Loucy (cell line): Measurements from ENCODE around the gene GSX1.

Source experiments
- H2AFZ ChIP-seq: fragments of 200-600 bp; sonication (generic); 2 replicates; pipeline ENCODE4 v1.6.0; 2016; ENCODE audit warnings: antibody characterized with exemption, mild to moderate bottlenecking, low read length, moderate library complexity
- H3F3A ChIP-seq: fragments of 200-600 bp; 2 replicates; pipeline ENCODE4 v1.6.0; 2016; ENCODE audit warnings: antibody characterized with exemption, low read depth, mild to moderate bottlenecking
- H3K27me3 ChIP-seq: fragments of 200-600 bp; sonication (generic); 2 replicates; pipeline ENCODE4 v1.6.1; 2014; ENCODE audit warnings: low read length, mild to moderate bottlenecking; ENCODE audit not compliant: insufficient read depth, poor library complexity, severe bottlenecking
- H3K36me3 ChIP-seq: fragments of 200-600 bp; sonication (generic); 2 replicates; pipeline ENCODE4 v1.6.1; 2016; ENCODE audit warnings: low read length; ENCODE audit not compliant: insufficient read depth
- H3K4me1 ChIP-seq: fragments of 200-600 bp; sonication (generic); 2 replicates; pipeline ENCODE4 v1.5.1; 2014; ENCODE audit warnings: low read length, mild to moderate bottlenecking; ENCODE audit not compliant: insufficient read depth, poor library complexity, severe bottlenecking
- H3K4me2 ChIP-seq: fragments of 200-600 bp; sonication (generic); 2 replicates; pipeline ENCODE4 v1.6.0; 2014; ENCODE audit warnings: antibody characterized with exemption, low read length, low read depth, mild to moderate bottlenecking; ENCODE audit not compliant: poor library complexity, severe bottlenecking
- H3K4me3 ChIP-seq: fragments of 200-600 bp; sonication (generic); 2 replicates; pipeline ENCODE4 v1.5.1; 2014; ENCODE audit warnings: low read length, mild to moderate bottlenecking, mixed read lengths; ENCODE audit not compliant: poor library complexity, severe bottlenecking
- H3K79me2 ChIP-seq: fragments of 200-600 bp; sonication (generic); 2 replicates; pipeline ENCODE4 v1.6.1; 2014; ENCODE audit warnings: low read length; ENCODE audit not compliant: insufficient read depth
- H3K9ac ChIP-seq: fragments of 200-600 bp; sonication (generic); 2 replicates; pipeline ENCODE4 v1.6.0; 2014; ENCODE audit warnings: mild to moderate bottlenecking, low read depth, low read length, moderate library complexity; ENCODE audit not compliant: poor library complexity, severe bottlenecking
- H3K9me2 ChIP-seq: fragments of 200-600 bp; sonication (generic); replicated peaks from 2 replicates; pipeline ENCODE4 v1.6.1; 2016; ENCODE audit warnings: low read depth, low read length, mixed read lengths
- H3K9me3 ChIP-seq: fragments of 200-600 bp; sonication (generic); 2 replicates; pipeline ENCODE4 v1.6.1; 2014; ENCODE audit warnings: mild to moderate bottlenecking, antibody characterized with exemption, low read length, low read depth; ENCODE audit not compliant: insufficient read depth
- H4K20me1 ChIP-seq: fragments of 200-600 bp; sonication (generic); 2 replicates; pipeline ENCODE4 v1.6.0; 2014; ENCODE audit warnings: antibody characterized with exemption, low read length, mild to moderate bottlenecking; ENCODE audit not compliant: insufficient read depth, poor library complexity, severe bottlenecking
- CTCF ChIP-seq: fragments of 200-600 bp; sonication (generic); conservative IDR thresholded peaks from 2 replicates; pipeline ENCODE4 v1.5.1; 2014; ENCODE audit warnings: mild to moderate bottlenecking, antibody characterized with exemption, low read length
- EZH2phosphoT487 ChIP-seq: fragments of 200-600 bp; IDR thresholded peaks from 2 replicates; pipeline ENCODE4 v1.6.1; 2018; ENCODE audit warnings: antibody characterized with exemption, mild to moderate bottlenecking, moderate library complexity, borderline replicate concordance

GSX1 gene

GRCh38 chr13:27795718-27796019 lies 3.4 kb downstream of the GSX1 start:
- Histone ChIP-seq H3K79me2 (no peaks in the 10 kb centered on the region), H3K4me3 (no peak overlapping the region), H3K4me1 (peaks cover 12% of the 10 kb centered on the region), H4K20me1 (no peaks in the 10 kb centered on the region), H3K9ac (no peak overlapping the region), H3K27me3 (no peaks in the 10 kb centered on the region), H3K36me3 (no peaks in the 10 kb centered on the region), H3K9me2 (no peaks in the 10 kb centered on the region), H3F3A (no peaks in the 10 kb centered on the region), H2AFZ (no peak overlapping the region), H3K9me3 (no peaks in the 10 kb centered on the region), H3K4me2 (no peak overlapping the region)
- TF ChIP-seq CTCF: no peak
- TF ChIP-seq EZH2phosphoT487: no peak

GRCh38 chr13:27796544-27797227 lies 4.4 kb downstream of the GSX1 start:
- Histone ChIP-seq H4K20me1 (no peaks in the 10 kb centered on the region), H3K4me3 (no peak overlapping the region), H3K9ac (no peak overlapping the region), H3K9me2 (no peaks in the 10 kb centered on the region), H3F3A (no peaks in the 10 kb centered on the region), H2AFZ (no peak overlapping the region), H3K4me2 (no peak overlapping the region), H3K36me3 (no peaks in the 10 kb centered on the region), H3K27me3 (no peaks in the 10 kb centered on the region), H3K4me1 (peaks cover 3% of the 10 kb centered on the region), H3K9me3 (no peaks in the 10 kb centered on the region), H3K79me2 (no peaks in the 10 kb centered on the region)
- TF ChIP-seq CTCF (no peak), EZH2phosphoT487 (no peak)

- Histone ChIP-seq H3K4me2 (no peak overlapping the region), H3K79me2 (no peaks in the 10 kb centered on the region), H3K27me3 (no peaks in the 10 kb centered on the region), H3K4me1 (no peaks in the 10 kb centered on the region), H3K9me3 (no peaks in the 10 kb centered on the region), H3K9me2 (no peaks in the 10 kb centered on the region), H3K36me3 (no peaks in the 10 kb centered on the region), H3F3A (no peaks in the 10 kb centered on the region), H2AFZ (no peak overlapping the region), H4K20me1 (no peaks in the 10 kb centered on the region), H3K4me3 (no peak overlapping the region), H3K9ac (no peak overlapping the region)
- TF ChIP-seq CTCF (no peak), EZH2phosphoT487 (no peak)
Measured at GRCh38 chr13:27797228-27797624, 4.9 kb downstream of the GSX1 start.
